Embryonic facial prominence (tissue), 1 donor: Measurements from ENCODE around the gene PLEKHM1.
"Not testable (repeated sequence)": the region's sequence is repeated elsewhere in the genome, so short reads cannot be mapped to it uniquely, and the experiment has no call there.

ENCODE experiments used
- DNase-seq: peaks from one replicate; pipeline ENCODE4 v3.0.0-alpha.2; 2016; ENCODE audit errors: extremely low spot score

PLEKHM1 gene

GRCh38 chr17:45490615-45491433 lies at the start of gene PLEKHM1:
TSS of gene PLEKHM1 (minus strand) at chr17:45490721. CDS start at chr17:45482484, 8,237 bp downstream.
- DNase-seq = not testable (repeated sequence)

DNA sequence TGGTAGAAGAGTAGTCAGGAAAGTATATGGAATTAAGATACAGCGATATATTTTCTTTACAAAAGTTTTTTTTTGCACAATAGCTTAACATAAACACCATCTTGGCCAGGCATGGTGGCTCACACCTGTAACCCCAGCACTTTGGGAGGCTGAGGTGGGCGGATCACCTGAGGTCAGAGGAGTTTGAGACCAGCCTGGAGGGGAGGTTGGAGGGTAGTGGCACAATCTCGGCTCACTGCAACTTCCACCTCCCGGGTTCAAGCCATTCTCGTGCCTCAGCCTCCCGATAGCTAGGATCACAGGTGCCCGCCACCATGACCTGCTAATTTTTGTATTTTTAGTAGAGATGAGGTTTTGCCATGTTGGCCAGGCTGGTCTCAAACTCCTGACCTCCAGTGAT lies 47.6 kb upstream of the PLEKHM1 start:
- not testable (repeated sequence) for DNase-seq

- not testable (repeated sequence) for DNase-seq
These were observed 15.6 kb upstream of the PLEKHM1 start for GRCh38 chr17:45506072-45506471.

DNA sequence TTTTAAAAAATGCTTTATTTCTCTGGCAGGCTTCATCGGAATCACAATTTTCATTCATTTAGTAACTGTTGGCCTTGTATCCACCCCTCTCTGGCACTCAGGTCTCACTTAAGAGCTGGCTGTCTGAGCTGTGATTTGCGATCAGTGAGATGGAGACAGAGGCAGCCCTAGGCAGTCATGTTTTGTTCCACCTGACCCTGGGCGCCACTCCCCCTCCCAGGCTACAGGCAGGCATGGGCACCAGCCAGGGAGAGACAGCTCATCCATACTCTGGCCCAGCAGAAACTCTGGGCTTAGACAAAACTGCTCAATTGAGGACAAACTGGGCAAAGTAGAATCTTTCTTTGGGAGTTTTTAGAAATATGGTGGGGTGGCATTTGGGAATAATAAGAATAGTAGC lies 14.7 kb upstream of the PLEKHM1 start:
- DNase-seq = not testable (repeated sequence)

DNA sequence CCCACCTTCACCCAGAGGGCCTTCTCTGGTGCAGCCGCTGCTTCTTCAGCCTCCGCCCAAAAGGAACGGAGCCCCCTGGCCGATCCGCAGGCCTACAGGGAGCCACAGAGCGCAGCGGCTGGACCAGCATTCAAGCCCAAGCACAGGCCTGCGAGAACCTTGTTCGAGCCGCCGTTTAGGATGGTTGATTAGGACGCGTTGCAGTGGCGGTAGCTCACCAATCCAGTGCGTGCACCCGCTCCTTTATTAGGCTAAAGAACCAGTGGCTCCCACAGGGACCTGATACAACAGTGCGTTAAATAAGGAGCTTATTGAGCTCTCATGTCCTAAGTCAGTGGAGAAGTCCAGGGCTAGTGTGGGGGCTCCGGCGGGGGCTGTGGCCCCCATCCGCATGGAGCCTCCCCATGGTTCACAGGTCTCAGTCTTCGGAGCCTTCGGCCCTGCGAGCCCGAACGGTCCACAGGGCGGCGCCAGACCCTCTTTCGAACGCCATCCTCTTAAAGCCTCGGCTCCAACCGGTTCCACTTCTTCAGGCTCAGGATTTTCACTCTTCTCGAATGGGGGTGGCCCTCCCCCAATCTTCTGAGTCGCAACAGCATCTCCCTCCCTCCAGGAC lies 10.7 kb upstream of the PLEKHM1 start:
- DNase-seq = not testable (repeated sequence)

DNA sequence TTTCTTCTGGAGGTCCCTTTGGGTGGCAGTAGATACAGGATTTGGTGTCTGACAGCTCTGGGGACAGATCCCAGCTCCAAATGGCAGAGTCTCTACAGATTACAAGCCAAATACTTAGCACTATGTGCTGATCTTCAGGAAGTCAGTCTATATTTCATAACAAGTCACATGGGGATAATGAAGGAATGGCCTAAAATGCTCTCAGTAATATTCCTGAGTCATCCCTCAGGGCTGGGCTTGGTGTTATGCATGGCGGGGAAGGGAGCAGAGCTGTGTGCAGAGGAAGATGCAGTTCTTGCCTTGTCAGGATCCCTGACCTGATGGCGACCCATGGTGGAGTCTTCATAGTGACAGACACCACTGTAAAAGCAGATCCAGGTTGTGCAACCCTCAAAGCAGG lies 10.0 kb upstream of the PLEKHM1 start:
- DNase-seq = not testable (repeated sequence)

- not testable (repeated sequence) for DNase-seq
These were observed 8.7 kb upstream of the PLEKHM1 start for GRCh38 chr17:45499208-45499607.

GRCh38 chr17:45498377-45498776 lies 7.9 kb upstream of the PLEKHM1 start:
- not testable (repeated sequence) for DNase-seq

DNA sequence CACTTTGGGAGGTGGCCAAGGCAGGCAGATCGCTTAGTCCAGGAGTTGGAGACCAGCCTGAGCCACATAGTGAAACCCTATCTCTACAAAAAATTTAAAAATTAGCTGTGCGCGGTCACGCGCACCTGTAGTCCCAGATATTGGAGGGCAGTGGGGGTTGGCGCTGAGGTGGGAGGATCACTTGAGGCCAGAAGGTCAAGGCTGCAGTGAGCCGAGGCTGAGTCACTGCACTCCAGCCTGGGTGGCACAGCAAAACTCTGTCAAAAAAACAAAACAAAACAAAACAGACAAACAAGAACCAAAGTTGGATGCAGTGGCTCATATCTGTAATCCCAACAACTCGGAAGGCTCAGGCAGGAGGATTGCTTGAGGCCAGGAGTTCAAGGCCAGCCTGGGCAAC lies 6.9 kb upstream of the PLEKHM1 start:
- not testable (repeated sequence) for DNase-seq

- not testable (repeated sequence) for DNase-seq
These were observed 6.0 kb upstream of the PLEKHM1 start for GRCh38 chr17:45496507-45496906.

DNA sequence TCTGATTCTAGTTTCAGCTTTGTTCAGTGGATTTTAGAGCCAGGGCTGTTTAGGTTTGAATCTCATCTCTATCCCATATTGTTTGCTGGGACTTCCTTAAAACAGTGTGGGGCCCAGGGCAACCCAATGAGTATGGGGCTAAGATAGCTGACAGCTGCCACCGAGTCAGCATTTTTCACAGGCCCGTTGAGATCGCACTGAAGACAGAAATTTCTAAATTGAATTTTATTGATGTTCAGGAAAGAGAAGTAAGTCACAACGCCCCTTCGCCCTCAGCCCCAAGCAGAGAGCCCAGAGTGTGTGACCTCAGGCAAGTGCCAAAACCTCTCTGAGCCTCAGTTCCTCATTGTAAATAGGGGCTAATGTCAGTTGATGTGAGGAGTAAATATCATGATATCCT lies 4.0 kb upstream of the PLEKHM1 start:
- not testable (repeated sequence) for DNase-seq

- not testable (repeated sequence) for DNase-seq
These were observed 1.6 kb upstream of the PLEKHM1 start for GRCh38 chr17:45492156-45492555.

- not testable (repeated sequence) for DNase-seq
These were observed 323 bp downstream of the PLEKHM1 start for GRCh38 chr17:45490198-45490597.

- DNase-seq = not testable (repeated sequence)
These were observed 2.8 kb downstream of the PLEKHM1 start for GRCh38 chr17:45487704-45488103.

GRCh38 chr17:45483591-45484216 lies 6.8 kb downstream of the PLEKHM1 start:
- DNase-seq = not testable (repeated sequence)

DNA sequence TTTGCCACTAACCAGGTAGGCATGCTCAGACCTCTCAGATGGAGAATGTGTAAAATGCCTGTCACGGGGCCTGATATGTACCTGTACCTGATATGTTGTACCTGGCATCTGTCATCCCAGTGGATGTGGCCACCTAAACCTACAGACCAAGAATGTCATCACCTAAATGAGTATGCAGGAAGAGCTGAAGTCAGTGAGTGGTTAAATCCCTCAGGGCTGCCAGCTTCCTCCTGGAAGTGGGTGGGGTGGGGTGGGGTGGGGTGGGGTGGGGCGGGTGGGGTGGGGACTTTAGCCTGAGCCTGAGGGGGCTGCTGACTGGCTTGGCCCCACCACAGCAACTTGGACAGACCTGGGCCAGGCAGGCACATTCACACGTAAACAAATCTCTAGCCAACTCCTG lies 7.3 kb downstream of the PLEKHM1 start:
- DNase-seq = not testable (repeated sequence)

GRCh38 chr17:45482317-45482716 lies 8.2 kb downstream of the PLEKHM1 start:
- DNase-seq = not testable (repeated sequence)

DNA sequence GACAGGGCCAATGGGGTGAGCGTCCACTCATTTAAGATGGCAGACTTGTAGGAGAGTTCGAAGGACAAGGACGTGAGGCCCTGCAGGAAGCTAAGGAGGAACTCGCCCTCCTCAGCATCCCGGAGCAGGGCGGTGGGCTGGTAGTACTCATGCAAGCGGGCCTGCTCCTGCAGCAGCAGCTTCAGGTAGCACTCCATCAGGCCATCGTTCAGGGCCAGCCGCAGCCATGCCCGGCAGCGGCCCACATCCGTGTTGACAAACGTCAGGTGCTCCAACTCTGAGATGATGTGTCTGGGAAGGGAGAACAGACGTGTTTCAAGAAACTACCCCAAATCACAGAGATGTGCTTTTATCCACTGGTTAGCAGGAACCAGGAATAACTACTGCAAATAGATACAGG lies 15.1 kb downstream of the PLEKHM1 start:
- DNase-seq = not testable (repeated sequence)

DNA sequence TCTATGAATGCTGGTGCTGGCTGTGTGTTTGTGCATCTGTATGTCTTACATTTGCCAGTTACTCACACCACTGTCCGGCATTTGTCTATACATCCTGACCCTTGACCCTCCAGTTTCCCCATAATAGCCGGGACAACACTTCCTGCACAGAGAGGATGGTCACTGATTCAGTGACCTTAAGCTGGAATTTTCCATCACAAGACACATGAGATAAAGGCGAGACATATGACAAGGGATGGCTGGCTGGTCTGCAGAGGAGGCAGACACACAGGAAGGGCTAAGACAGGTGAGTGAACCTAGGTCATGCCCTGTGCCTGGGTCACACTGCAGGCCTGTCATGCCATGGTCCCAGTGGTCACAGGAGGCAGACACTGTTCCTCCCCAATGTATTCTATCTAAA lies 18.3 kb downstream of the PLEKHM1 start:
- not testable (repeated sequence) for DNase-seq

GRCh38 chr17:45469204-45469563 lies 21.3 kb downstream of the PLEKHM1 start:
- not testable (repeated sequence) for DNase-seq

GRCh38 chr17:45468293-45469203 lies 22.0 kb downstream of the PLEKHM1 start:
- not testable (repeated sequence) for DNase-seq
